Tibial artery (tissue), 4 donors: Measurements from ENCODE around the gene UQCC2.

Experiments
- DNase-seq, 2 donors: peaks; one replicate each; pipeline ENCODE4 v3.0.0-alpha.2; 2019
- H3K27ac ChIP-seq, 2 donors: fragments of 200-600 bp; sonication (generic) in 1 of 2; 1 replicate in 1 of 2; 2 replicates in 1 of 2; pipeline ENCODE4 v1.5.1; 2018 to 2019; ENCODE audit warnings: mild to moderate bottlenecking in 1 of 2
- H3K27me3 ChIP-seq, 2 donors: fragments of 200-600 bp; sonication (generic) in 1 of 2; one replicate each; pipeline versions ENCODE4 v1.5.1 to v1.6.0; 2016 to 2019
- H3K36me3 ChIP-seq, 3 donors: fragments of 200-600 bp; sonication (generic) in 2 of 3; one replicate each; pipeline ENCODE4 v1.5.1; 2016 to 2019; ENCODE audit warnings: mild to moderate bottlenecking in 2 of 3
- H3K4me1 ChIP-seq, 4 donors: fragments of 200-600 bp; sonication (generic) in 2 of 4; 1 replicate in 3 of 4; 2 replicates in 1 of 4; pipeline ENCODE4 v1.5.1; 2016 to 2019
- H3K4me3 ChIP-seq, 2 donors: fragments of 200-600 bp; sonication (generic) in 1 of 2; 1 replicate in 1 of 2; 2 replicates in 1 of 2; pipeline ENCODE4 v1.5.1; 2018 to 2019; ENCODE audit warnings: mild to moderate bottlenecking in 2 of 2
- H3K9me3 ChIP-seq, 3 donors: fragments of 200-600 bp; sonication (generic) in 1 of 3; one replicate each; pipeline ENCODE4 v1.5.1; 2016 to 2019
- intact Hi-C: fragments of 100-400 bp; cut with DNase I; formaldehyde crosslinking; loops from one replicate; pipeline ENCODE4 v1.15.0; 2023; ENCODE audit warnings: low total_unique reads
- TF ChIP-seq, protein P1 (sequence below), 2 experiments: fragments of 200-600 bp in 1 of 2; fragments of 450-650 bp in 1 of 2; IDR thresholded peaks; one replicate each; pipeline ENCODE4 v1.5.1; 2017 to 2019; ENCODE audit warnings: antibody characterized with exemption in 2 of 2, mild to moderate bottlenecking in 1 of 2, moderate library complexity in 1 of 2

UQCC2 gene

DNA sequence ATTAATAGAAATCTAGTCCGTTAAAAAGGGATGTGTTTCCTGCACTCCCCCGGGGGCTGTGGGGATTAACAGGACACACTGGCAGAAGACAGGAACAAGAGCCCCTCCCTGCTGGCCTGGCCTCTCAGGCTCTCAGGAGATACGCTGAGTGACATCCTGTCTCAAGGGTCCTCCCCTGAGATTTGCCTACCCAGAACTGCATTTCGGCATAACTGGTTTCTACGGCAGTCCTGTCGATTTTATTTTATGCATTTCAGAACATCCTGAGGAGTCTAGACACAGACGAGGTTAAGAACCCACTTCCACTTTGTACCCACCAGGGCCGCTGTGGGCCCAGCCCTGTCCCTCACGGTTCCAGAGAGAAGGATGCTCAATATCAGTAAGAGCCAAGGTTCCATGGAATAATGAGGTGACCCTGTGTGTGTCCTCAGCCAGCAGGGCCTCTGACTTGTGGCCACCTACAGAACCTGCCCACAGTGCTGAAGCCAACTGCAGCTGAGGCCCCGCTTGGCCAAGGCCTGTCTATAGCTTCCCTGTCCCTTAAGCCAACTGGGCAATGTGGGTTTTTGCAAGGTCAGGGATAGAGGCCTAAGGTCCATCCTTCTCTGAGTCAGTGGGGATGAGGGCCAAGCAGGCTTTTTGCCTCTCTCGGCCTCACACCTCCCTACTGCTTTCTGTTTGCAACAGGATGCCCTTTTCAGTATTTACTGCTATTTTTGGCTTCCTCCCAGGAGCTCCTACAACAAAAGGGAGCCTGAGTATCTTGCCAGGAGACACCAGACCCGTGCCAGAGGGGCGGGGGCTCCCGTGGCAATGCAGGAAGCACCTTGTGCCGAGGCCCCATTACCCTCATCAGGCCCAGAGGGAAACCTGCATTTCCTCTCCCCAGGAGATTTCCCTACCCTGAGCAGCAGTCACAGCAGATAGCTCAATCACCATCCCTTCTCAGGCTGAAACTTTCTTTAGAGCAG is 14.7 kb downstream of the UQCC2 start:
- no peaks in the 10 kb centered on the region for H3K27me3 ChIP-seq
- peaks cover 0 to 48% (median 21%) of the 10 kb centered on the region in 4 donors for H3K4me1 ChIP-seq
- intact Hi-C loops, result loop anchor here (5.0 kb wide), 1 partner anchor 110 kb away; no protein-coding TSS in a partner anchor
- H3K27ac ChIP-seq, result peak overlapping the region; percentile 43 to 50
- TF ChIP-seq, protein P1, sequence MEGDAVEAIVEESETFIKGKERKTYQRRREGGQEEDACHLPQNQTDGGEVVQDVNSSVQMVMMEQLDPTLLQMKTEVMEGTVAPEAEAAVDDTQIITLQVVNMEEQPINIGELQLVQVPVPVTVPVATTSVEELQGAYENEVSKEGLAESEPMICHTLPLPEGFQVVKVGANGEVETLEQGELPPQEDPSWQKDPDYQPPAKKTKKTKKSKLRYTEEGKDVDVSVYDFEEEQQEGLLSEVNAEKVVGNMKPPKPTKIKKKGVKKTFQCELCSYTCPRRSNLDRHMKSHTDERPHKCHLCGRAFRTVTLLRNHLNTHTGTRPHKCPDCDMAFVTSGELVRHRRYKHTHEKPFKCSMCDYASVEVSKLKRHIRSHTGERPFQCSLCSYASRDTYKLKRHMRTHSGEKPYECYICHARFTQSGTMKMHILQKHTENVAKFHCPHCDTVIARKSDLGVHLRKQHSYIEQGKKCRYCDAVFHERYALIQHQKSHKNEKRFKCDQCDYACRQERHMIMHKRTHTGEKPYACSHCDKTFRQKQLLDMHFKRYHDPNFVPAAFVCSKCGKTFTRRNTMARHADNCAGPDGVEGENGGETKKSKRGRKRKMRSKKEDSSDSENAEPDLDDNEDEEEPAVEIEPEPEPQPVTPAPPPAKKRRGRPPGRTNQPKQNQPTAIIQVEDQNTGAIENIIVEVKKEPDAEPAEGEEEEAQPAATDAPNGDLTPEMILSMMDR (IDR thresholded peaks at IDR 0.05), result no peak
- H3K36me3 ChIP-seq, result peaks cover 0 to 59% (median 0%) of the 10 kb centered on the region in 3 donors
- no peak overlapping the region for H3K4me3 ChIP-seq
- H3K9me3 ChIP-seq, result no peaks in the 10 kb centered on the region
- DNase-seq, result peak in 1 of 2 donors; percentile 32

DNA sequence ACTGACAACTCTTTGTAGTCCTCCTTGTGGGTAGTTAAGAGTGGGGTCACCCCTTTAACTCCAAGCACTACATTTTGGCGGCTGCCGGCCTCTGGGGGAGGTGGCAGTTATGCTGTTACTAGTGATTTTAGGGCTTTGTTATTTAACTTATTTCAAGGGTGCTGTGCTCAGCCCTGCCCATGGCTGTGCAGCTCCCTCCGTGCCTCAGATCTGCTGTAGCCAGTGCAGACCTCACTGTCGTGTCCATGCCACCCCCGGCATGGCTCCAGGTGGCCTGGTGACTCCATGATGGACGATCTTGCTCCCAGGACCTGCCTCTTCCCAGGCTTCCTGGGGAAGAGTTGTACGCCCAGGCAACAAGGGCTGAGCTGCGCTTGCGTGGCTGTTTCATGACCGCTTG is 15.4 kb downstream of the UQCC2 start:
- Histone ChIP-seq H3K36me3 (peaks cover 0 to 66% (median under 1%) of the 10 kb centered on the region in 3 donors), H3K27me3 (no peaks in the 10 kb centered on the region), H3K4me3 (no peak overlapping the region), H3K27ac (peak overlapping the region in 1 of 2 donors; percentile 43), H3K4me1 (peaks cover 0 to 50% (median 21%) of the 10 kb centered on the region in 4 donors), H3K9me3 (no peaks in the 10 kb centered on the region)
- DNase-seq, result no peak
- intact Hi-C loops, result loop anchor here (5.0 kb wide), 1 partner anchor 109 kb away; no protein-coding TSS in a partner anchor
- TF ChIP-seq, protein P1 (IDR thresholded peaks at IDR 0.05), result no peak

DNA sequence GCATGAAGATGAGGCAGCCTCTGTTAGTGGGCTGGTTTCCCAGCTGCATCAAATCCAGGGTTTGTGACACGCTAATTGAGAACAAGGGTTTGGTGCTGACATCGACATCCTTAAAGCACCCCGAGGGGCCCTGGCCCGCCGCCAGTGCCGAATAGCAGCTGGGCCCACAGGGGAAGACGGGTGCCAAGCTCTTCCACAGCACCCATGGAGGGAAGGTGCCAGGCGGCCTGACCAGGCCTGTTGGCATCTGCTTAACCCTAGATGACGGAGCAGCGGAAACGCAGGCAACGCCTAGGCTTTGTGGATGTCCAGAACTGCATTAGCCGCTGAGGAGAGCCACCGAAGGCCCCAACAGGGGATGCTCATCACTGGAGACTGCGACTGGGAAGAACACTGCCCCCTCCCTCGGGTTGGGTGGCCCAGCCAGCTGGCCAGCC is 16.0 kb downstream of the UQCC2 start:
- TF ChIP-seq, protein P1 (IDR thresholded peaks at IDR 0.05), result no peak
- peak overlapping the region in 1 of 2 donors; percentile 49 for H3K27ac ChIP-seq
- DNase-seq, result no peak
- H3K27me3 ChIP-seq, result no peaks in the 10 kb centered on the region
- peaks cover 0 to 72% (median 6%) of the 10 kb centered on the region in 3 donors for H3K36me3 ChIP-seq
- no peak overlapping the region for H3K4me3 ChIP-seq
- peaks cover 0 to 50% (median 21%) of the 10 kb centered on the region in 4 donors for H3K4me1 ChIP-seq
- no peaks in the 10 kb centered on the region for H3K9me3 ChIP-seq
- intact Hi-C loops, result loop anchor here (5.0 kb wide), 1 partner anchor 108 kb away; no protein-coding TSS in a partner anchor

DNA sequence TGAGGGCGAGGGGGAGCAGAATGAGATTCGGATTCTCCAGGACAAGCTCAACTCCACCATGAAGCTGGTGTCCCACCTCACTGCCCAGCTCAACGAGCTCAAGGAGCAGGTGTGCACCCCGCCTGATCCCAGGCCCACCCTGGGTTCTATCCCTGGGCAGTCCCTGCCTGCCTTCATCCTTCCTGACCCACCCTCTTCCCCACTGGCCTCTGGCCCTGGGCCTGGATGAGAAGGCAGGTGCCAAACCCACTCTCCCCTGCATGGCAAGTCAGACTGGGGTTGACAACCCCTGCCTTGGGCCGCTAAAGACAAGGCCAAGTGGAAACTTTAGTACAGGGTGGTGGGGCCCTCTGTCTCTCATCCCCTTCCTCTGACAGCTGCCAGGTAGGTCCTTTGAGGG is 16.5 kb downstream of the UQCC2 start:
- DNase-seq, result no peak
- Histone ChIP-seq H3K4me1 (peaks cover 0 to 50% (median 21%) of the 10 kb centered on the region in 4 donors), H3K27ac (peak overlapping the region; percentile 41 to 49), H3K27me3 (no peaks in the 10 kb centered on the region), H3K36me3 (peaks cover 0 to 77% (median 7%) of the 10 kb centered on the region in 3 donors), H3K4me3 (no peak overlapping the region), H3K9me3 (no peaks in the 10 kb centered on the region)
- TF ChIP-seq, protein P1 (IDR thresholded peaks at IDR 0.05), result no peak
- intact Hi-C loops, result loop anchor here (5.0 kb wide), 1 partner anchor 108 kb away; no protein-coding TSS in a partner anchor

DNA sequence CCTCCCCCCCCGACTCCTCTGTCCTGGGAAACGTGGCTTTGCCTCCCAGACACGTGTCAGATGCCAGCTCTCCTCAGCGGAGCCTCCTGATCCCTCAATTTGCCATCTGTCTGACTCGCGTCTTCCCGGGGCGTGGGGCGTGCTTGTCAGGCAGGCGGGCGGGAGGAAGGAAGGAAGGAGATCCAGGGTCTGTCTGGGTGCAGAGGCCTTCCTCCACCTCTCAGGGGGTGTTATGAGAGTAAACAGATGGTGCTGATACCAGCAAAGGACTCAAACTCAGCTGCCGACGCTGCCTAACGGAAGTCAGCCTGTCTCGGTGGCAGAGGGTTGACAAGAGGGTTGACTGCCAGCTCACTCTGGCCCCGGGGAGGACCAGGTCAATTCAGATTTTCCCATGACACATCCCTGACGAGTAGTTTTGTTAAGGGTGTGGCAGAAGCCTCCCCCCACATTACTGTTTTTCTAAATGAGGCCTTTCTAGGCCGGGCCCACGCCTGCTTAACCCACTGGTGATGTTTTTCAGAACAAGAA is 17.0 kb downstream of the UQCC2 start:
- Histone ChIP-seq H3K36me3 (peaks cover 0 to 81% (median 7%) of the 10 kb centered on the region in 3 donors), H3K27ac (peak overlapping the region; percentile 41 to 49), H3K27me3 (no peaks in the 10 kb centered on the region), H3K4me3 (no peak overlapping the region), H3K4me1 (peaks cover 0 to 50% (median 21%) of the 10 kb centered on the region in 4 donors), H3K9me3 (no peaks in the 10 kb centered on the region)
- DNase-seq, result no peak
- intact Hi-C loops, result no loop called here
- TF ChIP-seq, protein P1 (IDR thresholded peaks at IDR 0.05), result no peak
